Loucy (cell line): ENCODE data around the gene KITLG.
A peak's percentile ranks its signal among the peaks of the same experiment; 100 is the strongest.

ENCODE experiments used
- H2AFZ ChIP-seq: fragments of 200-600 bp; sonication (generic); 2 replicates; pipeline ENCODE4 v1.6.0; 2016; ENCODE audit warnings: antibody characterized with exemption, mild to moderate bottlenecking, low read length, moderate library complexity
- H3F3A ChIP-seq: fragments of 200-600 bp; 2 replicates; pipeline ENCODE4 v1.6.0; 2016; ENCODE audit warnings: antibody characterized with exemption, low read depth, mild to moderate bottlenecking
- H3K27me3 ChIP-seq: fragments of 200-600 bp; sonication (generic); 2 replicates; pipeline ENCODE4 v1.6.1; 2014; ENCODE audit warnings: low read length, mild to moderate bottlenecking; ENCODE audit not compliant: insufficient read depth, poor library complexity, severe bottlenecking
- H3K36me3 ChIP-seq: fragments of 200-600 bp; sonication (generic); 2 replicates; pipeline ENCODE4 v1.6.1; 2016; ENCODE audit warnings: low read length; ENCODE audit not compliant: insufficient read depth
- H3K4me1 ChIP-seq: fragments of 200-600 bp; sonication (generic); 2 replicates; pipeline ENCODE4 v1.5.1; 2014; ENCODE audit warnings: low read length, mild to moderate bottlenecking; ENCODE audit not compliant: insufficient read depth, poor library complexity, severe bottlenecking
- H3K4me2 ChIP-seq: fragments of 200-600 bp; sonication (generic); 2 replicates; pipeline ENCODE4 v1.6.0; 2014; ENCODE audit warnings: antibody characterized with exemption, low read length, low read depth, mild to moderate bottlenecking; ENCODE audit not compliant: poor library complexity, severe bottlenecking
- H3K4me3 ChIP-seq: fragments of 200-600 bp; sonication (generic); 2 replicates; pipeline ENCODE4 v1.5.1; 2014; ENCODE audit warnings: low read length, mild to moderate bottlenecking, mixed read lengths; ENCODE audit not compliant: poor library complexity, severe bottlenecking
- H3K79me2 ChIP-seq: fragments of 200-600 bp; sonication (generic); 2 replicates; pipeline ENCODE4 v1.6.1; 2014; ENCODE audit warnings: low read length; ENCODE audit not compliant: insufficient read depth
- H3K9ac ChIP-seq: fragments of 200-600 bp; sonication (generic); 2 replicates; pipeline ENCODE4 v1.6.0; 2014; ENCODE audit warnings: mild to moderate bottlenecking, low read depth, low read length, moderate library complexity; ENCODE audit not compliant: poor library complexity, severe bottlenecking
- H3K9me2 ChIP-seq: fragments of 200-600 bp; sonication (generic); replicated peaks from 2 replicates; pipeline ENCODE4 v1.6.1; 2016; ENCODE audit warnings: low read depth, low read length, mixed read lengths
- H3K9me3 ChIP-seq: fragments of 200-600 bp; sonication (generic); 2 replicates; pipeline ENCODE4 v1.6.1; 2014; ENCODE audit warnings: mild to moderate bottlenecking, antibody characterized with exemption, low read length, low read depth; ENCODE audit not compliant: insufficient read depth
- H4K20me1 ChIP-seq: fragments of 200-600 bp; sonication (generic); 2 replicates; pipeline ENCODE4 v1.6.0; 2014; ENCODE audit warnings: antibody characterized with exemption, low read length, mild to moderate bottlenecking; ENCODE audit not compliant: insufficient read depth, poor library complexity, severe bottlenecking
- EZH2phosphoT487 ChIP-seq: fragments of 200-600 bp; IDR thresholded peaks from 2 replicates; pipeline ENCODE4 v1.6.1; 2018; ENCODE audit warnings: antibody characterized with exemption, mild to moderate bottlenecking, moderate library complexity, borderline replicate concordance
- TF ChIP-seq, protein P1 (sequence below): fragments of 200-600 bp; sonication (generic); conservative IDR thresholded peaks from 2 replicates; pipeline ENCODE4 v1.5.1; 2014; ENCODE audit warnings: mild to moderate bottlenecking, antibody characterized with exemption, low read length

Gene KITLG

DNA sequence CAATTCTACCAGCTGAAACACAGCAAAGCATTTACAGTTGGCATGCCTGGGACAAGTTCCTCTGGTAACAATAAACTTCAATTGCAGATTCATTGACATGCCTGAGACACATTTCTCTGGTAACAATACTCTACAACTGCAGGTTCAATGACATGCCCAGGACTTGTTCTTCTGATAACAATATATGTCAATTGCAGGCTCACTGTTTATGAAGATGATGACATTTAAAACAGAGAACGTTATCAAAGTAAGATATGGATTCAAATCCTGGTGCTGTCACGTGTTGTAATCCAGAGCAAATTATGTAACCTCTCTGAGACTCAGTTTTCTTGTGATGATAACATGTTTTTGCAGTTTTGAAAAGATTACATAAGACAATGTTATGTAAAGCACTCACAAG lies 20.5 kb downstream of the KITLG start:
- Histone ChIP-seq H3K4me1 (no peaks in the 10 kb centered on the region), H3K9ac (peak overlapping the region; percentile 36), H3K4me2 (no peak overlapping the region), H3K4me3 (no peak overlapping the region), H4K20me1 (no peaks in the 10 kb centered on the region), H3K36me3 (no peaks in the 10 kb centered on the region), H3K27me3 (no peaks in the 10 kb centered on the region), H2AFZ (no peak overlapping the region), H3K9me2 (no peaks in the 10 kb centered on the region), H3F3A (no peaks in the 10 kb centered on the region), H3K9me3 (no peaks in the 10 kb centered on the region), H3K79me2 (no peaks in the 10 kb centered on the region)
- TF ChIP-seq EZH2phosphoT487, result no peak
- TF ChIP-seq, protein P1, sequence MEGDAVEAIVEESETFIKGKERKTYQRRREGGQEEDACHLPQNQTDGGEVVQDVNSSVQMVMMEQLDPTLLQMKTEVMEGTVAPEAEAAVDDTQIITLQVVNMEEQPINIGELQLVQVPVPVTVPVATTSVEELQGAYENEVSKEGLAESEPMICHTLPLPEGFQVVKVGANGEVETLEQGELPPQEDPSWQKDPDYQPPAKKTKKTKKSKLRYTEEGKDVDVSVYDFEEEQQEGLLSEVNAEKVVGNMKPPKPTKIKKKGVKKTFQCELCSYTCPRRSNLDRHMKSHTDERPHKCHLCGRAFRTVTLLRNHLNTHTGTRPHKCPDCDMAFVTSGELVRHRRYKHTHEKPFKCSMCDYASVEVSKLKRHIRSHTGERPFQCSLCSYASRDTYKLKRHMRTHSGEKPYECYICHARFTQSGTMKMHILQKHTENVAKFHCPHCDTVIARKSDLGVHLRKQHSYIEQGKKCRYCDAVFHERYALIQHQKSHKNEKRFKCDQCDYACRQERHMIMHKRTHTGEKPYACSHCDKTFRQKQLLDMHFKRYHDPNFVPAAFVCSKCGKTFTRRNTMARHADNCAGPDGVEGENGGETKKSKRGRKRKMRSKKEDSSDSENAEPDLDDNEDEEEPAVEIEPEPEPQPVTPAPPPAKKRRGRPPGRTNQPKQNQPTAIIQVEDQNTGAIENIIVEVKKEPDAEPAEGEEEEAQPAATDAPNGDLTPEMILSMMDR, result no peak

DNA sequence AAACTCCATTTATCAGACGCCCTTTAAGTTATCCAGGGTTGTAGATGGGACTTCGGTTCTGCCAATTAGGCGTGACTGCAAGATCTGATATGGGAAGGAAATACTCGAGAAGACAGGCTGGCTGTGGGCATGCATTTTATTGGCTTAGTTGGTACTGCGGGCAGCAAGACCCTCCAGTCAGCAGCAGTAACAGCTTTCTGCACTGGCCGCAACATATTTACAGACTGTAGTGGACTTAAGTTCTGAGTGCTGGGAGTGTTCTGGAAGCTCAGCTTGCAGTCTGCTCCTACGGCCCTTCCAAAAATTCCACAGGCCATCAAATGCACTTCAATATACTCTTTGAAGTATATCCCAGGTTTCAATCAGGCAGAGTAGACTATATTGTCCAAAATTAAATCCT lies 21.1 kb downstream of the KITLG start:
- no peaks in the 10 kb centered on the region for H3K27me3 ChIP-seq
- no peaks in the 10 kb centered on the region for H3F3A ChIP-seq
- no peak overlapping the region for H3K4me3 ChIP-seq
- no peaks in the 10 kb centered on the region for H3K4me1 ChIP-seq
- H3K36me3 ChIP-seq, result no peaks in the 10 kb centered on the region
- no peak overlapping the region for H3K4me2 ChIP-seq
- H2AFZ ChIP-seq, result no peak overlapping the region
- H3K9ac ChIP-seq, result peak overlapping the region; percentile 36
- H3K9me2 ChIP-seq, result no peaks in the 10 kb centered on the region
- H3K9me3 ChIP-seq, result no peaks in the 10 kb centered on the region
- no peaks in the 10 kb centered on the region for H4K20me1 ChIP-seq
- H3K79me2 ChIP-seq, result no peaks in the 10 kb centered on the region
- TF ChIP-seq, protein P1, result no peak
- TF ChIP-seq EZH2phosphoT487, result no peak

DNA sequence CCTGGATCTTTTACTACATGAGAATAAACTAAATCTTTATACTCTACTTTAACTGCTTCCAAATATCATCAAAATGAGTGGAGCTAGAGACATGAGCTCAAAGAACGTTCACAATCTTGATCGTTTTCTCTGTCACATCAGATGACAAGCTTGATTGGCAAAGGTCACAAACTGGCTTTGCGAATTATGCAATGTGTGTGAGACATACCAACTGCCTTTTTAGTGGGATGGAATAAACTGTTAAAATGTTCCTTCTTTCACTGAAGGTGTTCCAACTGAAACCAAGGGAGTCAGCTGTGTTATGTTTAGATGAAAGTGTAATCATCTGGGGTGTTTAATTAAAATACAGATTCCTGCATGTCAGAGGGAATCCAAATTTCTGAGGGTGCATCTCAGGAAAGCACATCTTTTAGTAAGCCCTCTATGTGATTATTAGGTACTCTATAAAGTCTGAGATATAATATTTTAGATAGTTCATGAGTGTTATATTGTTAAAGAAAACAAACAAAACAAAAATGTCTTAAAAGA lies 21.9 kb downstream of the KITLG start:
- no peak for TF ChIP-seq EZH2phosphoT487
- Histone ChIP-seq H3K9me3 (no peaks in the 10 kb centered on the region), H3K4me3 (no peak overlapping the region), H3K4me1 (no peaks in the 10 kb centered on the region), H3K79me2 (no peaks in the 10 kb centered on the region), H3K9ac (no peak overlapping the region), H3K4me2 (no peak overlapping the region), H4K20me1 (no peaks in the 10 kb centered on the region), H2AFZ (no peak overlapping the region), H3K36me3 (no peaks in the 10 kb centered on the region), H3K27me3 (no peaks in the 10 kb centered on the region), H3K9me2 (no peaks in the 10 kb centered on the region), H3F3A (no peaks in the 10 kb centered on the region)

DNA sequence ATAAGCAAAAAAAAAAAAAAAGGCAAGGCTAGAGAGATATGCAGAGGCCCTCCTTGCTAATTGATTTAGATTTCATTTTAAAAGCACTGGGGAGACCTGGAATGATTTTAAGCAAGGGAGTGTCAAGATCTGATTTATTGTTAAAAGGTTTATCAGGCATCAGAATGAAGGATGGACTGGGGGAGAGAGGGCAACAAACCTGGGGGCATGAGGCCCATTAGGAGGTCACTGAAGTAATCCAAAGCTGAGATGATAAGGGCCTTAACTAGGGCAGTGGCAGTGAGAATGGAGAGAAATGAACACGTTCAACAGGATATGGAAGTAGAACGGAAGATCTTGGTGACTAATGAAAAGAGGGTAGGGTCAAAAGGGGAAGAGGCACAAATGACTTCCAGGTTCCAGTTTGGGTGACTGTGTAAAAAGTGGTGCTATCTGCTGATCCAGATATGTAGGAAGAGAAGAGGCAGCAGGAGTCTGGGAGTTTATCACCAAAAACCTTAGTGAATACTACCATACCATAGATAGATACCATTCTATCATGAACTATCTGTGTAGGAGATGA lies 24.0 kb downstream of the KITLG start:
- Histone ChIP-seq H3K9ac (no peak overlapping the region), H3K27me3 (no peaks in the 10 kb centered on the region), H2AFZ (no peak overlapping the region), H3K4me1 (no peaks in the 10 kb centered on the region), H3K79me2 (no peaks in the 10 kb centered on the region), H3K36me3 (no peaks in the 10 kb centered on the region), H3K9me3 (no peaks in the 10 kb centered on the region), H3K4me2 (no peak overlapping the region), H3F3A (no peaks in the 10 kb centered on the region), H3K9me2 (no peaks in the 10 kb centered on the region), H4K20me1 (no peaks in the 10 kb centered on the region), H3K4me3 (no peak overlapping the region)
- TF ChIP-seq, protein P1, result no peak
- TF ChIP-seq EZH2phosphoT487, result no peak
